H9 (cell line): Measurements from ENCODE around the gene RNF220. TPM values are rescaled to one million over a fixed set of nuclear protein-coding genes. Genes with fewer than 3 reads are reported as not detected.

Experiments used
- DNase-seq: peaks from one replicate; pipeline ENCODE4 v3.0.0-alpha.2; 2017
- H2AFZ ChIP-seq: one replicate; pipeline ENCODE4 v1.6.1; 2013; ENCODE audit warnings: mild to moderate bottlenecking, low read length, control low read depth, moderate library complexity
- H2AK5ac ChIP-seq: 2 replicates; pipeline ENCODE4 v1.6.1; 2013; ENCODE audit warnings: low read length, control low read depth, mixed read lengths; ENCODE audit not compliant: insufficient read length
- H2BK120ac ChIP-seq: one replicate; pipeline ENCODE4 v1.6.1; 2013; ENCODE audit warnings: low read depth, mild to moderate bottlenecking, low read length, control low read depth, inconsistent platforms; ENCODE audit not compliant: poor library complexity, severe bottlenecking
- H2BK12ac ChIP-seq: 2 replicates; pipeline ENCODE4 v1.6.1; 2013; ENCODE audit warnings: low read length, control low read depth, mixed read lengths, low read depth; ENCODE audit not compliant: insufficient read length
- H2BK15ac ChIP-seq: 2 replicates; pipeline ENCODE4 v1.6.1; 2013; ENCODE audit warnings: low read depth, low read length, control low read depth
- H2BK20ac ChIP-seq: one replicate; pipeline ENCODE4 v1.6.1; 2013; ENCODE audit warnings: low read depth, mild to moderate bottlenecking, low read length, control low read depth, inconsistent platforms; ENCODE audit not compliant: poor library complexity, severe bottlenecking
- H2BK5ac ChIP-seq: 2 replicates; pipeline ENCODE4 v1.6.1; 2013; ENCODE audit warnings: low read length, control low read depth, mixed read lengths; ENCODE audit not compliant: insufficient read length
- H3K14ac ChIP-seq: 2 replicates; pipeline ENCODE4 v1.6.1; 2013; ENCODE audit warnings: low read length, control low read depth; ENCODE audit not compliant: insufficient read depth
- H3K18ac ChIP-seq: 2 replicates; pipeline ENCODE4 v1.6.1; 2013; ENCODE audit warnings: low read depth, mild to moderate bottlenecking, mixed read lengths, low read length, control low read depth; ENCODE audit not compliant: insufficient read length
- H3K23ac ChIP-seq: 2 replicates; pipeline ENCODE4 v1.6.1; 2013; ENCODE audit warnings: low read length, control low read depth, mixed read lengths, low read depth; ENCODE audit not compliant: insufficient read length
- H3K23me2 ChIP-seq: 2 replicates; pipeline ENCODE4 v1.6.1; 2013; ENCODE audit warnings: low read depth, mild to moderate bottlenecking, mixed read lengths, low read length, control low read depth; ENCODE audit not compliant: insufficient read length, poor library complexity, severe bottlenecking
- H3K27ac ChIP-seq: 2 replicates; pipeline ENCODE4 v1.5.1; 2013; ENCODE audit warnings: low read length, control low read depth, mixed read lengths, low read depth; ENCODE audit not compliant: insufficient read length
- H3K27me3 ChIP-seq: 2 replicates; pipeline ENCODE4 v1.6.1; 2013; ENCODE audit warnings: low read length, control low read depth, inconsistent platforms; ENCODE audit not compliant: insufficient read depth
- H3K4ac ChIP-seq: 2 replicates; pipeline ENCODE4 v1.6.1; 2013; ENCODE audit warnings: low read depth, mild to moderate bottlenecking, control low read depth, inconsistent platforms, low read length, moderate library complexity
- H3K4me1 ChIP-seq: 2 replicates; pipeline ENCODE4 v1.6.1; 2013; ENCODE audit warnings: low read length, control low read depth, inconsistent platforms; ENCODE audit not compliant: insufficient read depth
- H3K4me2 ChIP-seq: 2 replicates; pipeline ENCODE4 v1.6.1; 2013; ENCODE audit warnings: low read length, control low read depth, mixed read lengths; ENCODE audit not compliant: insufficient read length, insufficient read depth
- H3K56ac ChIP-seq: 2 replicates; pipeline ENCODE4 v1.6.1; 2013; ENCODE audit warnings: low read depth, mild to moderate bottlenecking, mixed read lengths, low read length, control low read depth; ENCODE audit not compliant: insufficient read length
- H3K79me1 ChIP-seq: 2 replicates; pipeline ENCODE4 v1.6.1; 2013; ENCODE audit warnings: low read depth, mild to moderate bottlenecking, moderate library complexity, low read length, control low read depth, inconsistent platforms; ENCODE audit not compliant: insufficient read depth, poor library complexity, severe bottlenecking
- H3K79me2 ChIP-seq: 2 replicates; pipeline ENCODE4 v1.6.1; 2013; ENCODE audit warnings: low read length, control low read depth, inconsistent platforms; ENCODE audit not compliant: insufficient read depth
- H3K9ac ChIP-seq: 2 replicates; pipeline ENCODE4 v1.6.1; 2013; ENCODE audit warnings: low read length, control low read depth, mixed read lengths; ENCODE audit not compliant: insufficient read length; ENCODE audit errors: extremely low read depth
- H3K9me3 ChIP-seq: one replicate; pipeline ENCODE4 v1.6.1; 2013; ENCODE audit warnings: low read depth, low read length, inconsistent platforms; ENCODE audit not compliant: control insufficient read depth
- H3T11ph ChIP-seq: one replicate; pipeline ENCODE4 v1.6.1; 2013; ENCODE audit warnings: mild to moderate bottlenecking, low read length, control low read depth, inconsistent platforms
- H4K20me1 ChIP-seq: one replicate; pipeline ENCODE4 v1.6.1; 2013; ENCODE audit not compliant: control insufficient read depth, insufficient read length, insufficient read depth
- H4K5ac ChIP-seq: 2 replicates; pipeline ENCODE4 v1.6.1; 2013; ENCODE audit warnings: low read depth, mild to moderate bottlenecking, mixed read lengths, low read length, control low read depth; ENCODE audit not compliant: insufficient read length
- H4K8ac ChIP-seq: replicated peaks from 2 replicates; pipeline ENCODE4 v1.6.1; 2013; ENCODE audit warnings: low read length, control low read depth, mixed read lengths, low read depth; ENCODE audit not compliant: insufficient read length
- H4K91ac ChIP-seq: 2 replicates; pipeline ENCODE4 v1.6.1; 2013; ENCODE audit warnings: low read depth, mild to moderate bottlenecking, moderate library complexity, mixed read lengths, low read length, control low read depth; ENCODE audit not compliant: insufficient read length
- H3K27ac Mint-ChIP-seq, 3 experiments: 2 replicates in 2 of 3; 3 replicates in 1 of 3; pipeline ENCODE4 v1.8.0; 2020 to 2021; ENCODE audit warnings: mixed read lengths in 3 of 3, mild to moderate bottlenecking in 1 of 3, moderate library complexity in 1 of 3
- H3K27me3 Mint-ChIP-seq: 2 replicates; pipeline ENCODE4 v1.8.0; 2021; ENCODE audit warnings: low read depth, mild to moderate bottlenecking, moderate library complexity, mixed read lengths
- H3K36me3 Mint-ChIP-seq, 3 experiments: 2 replicates in 2 of 3; 3 replicates in 1 of 3; pipeline ENCODE4 v1.8.0; 2020 to 2021; ENCODE audit warnings: low read depth in 3 of 3, mixed read lengths in 3 of 3; ENCODE audit not compliant: insufficient read depth in 1 of 3
- H3K4me1 Mint-ChIP-seq, 2 experiments: 2 replicates each; pipeline ENCODE4 v1.8.0; 2020; ENCODE audit warnings: mixed read lengths in 2 of 2
- H3K4me3 Mint-ChIP-seq, 2 experiments: 2 replicates in 1 of 2; 3 replicates in 1 of 2; pipeline ENCODE4 v1.8.0; 2020 to 2021; ENCODE audit warnings: mild to moderate bottlenecking in 2 of 2, mixed read lengths in 2 of 2, moderate library complexity in 1 of 2
- H3K9me3 Mint-ChIP-seq, 2 experiments: 2 replicates in 1 of 2; 3 replicates in 1 of 2; pipeline ENCODE4 v1.8.0; 2020; ENCODE audit warnings: mild to moderate bottlenecking in 2 of 2, mixed read lengths in 2 of 2, moderate library complexity in 1 of 2
- CTCF ChIP-seq: fragments of 200-600 bp; sonication (generic); conservative IDR thresholded peaks from 3 replicates; pipeline ENCODE4 v1.8.0; 2021; ENCODE audit warnings: antibody characterized with exemption, mild to moderate bottlenecking
- whole genome bisulfite sequencing: extraction: QIAGEN DNeasy Blood & Tissue Kit; methylation state at CpG from one replicate; pipeline ENCODE4 v1.1.7; 2013; ENCODE audit warnings: missing lambda C conversion rate, low lambda C conversion rate, mixed read lengths; ENCODE audit not compliant: insufficient read length; ENCODE audit errors: extremely low coverage; 5-methylcytosine and 5-hydroxymethylcytosine counted together
- total RNA-seq: library from RNA; stranded (reverse); gene quantifications from 2 replicates; pipeline ENCODE4 v1.2.1, GENCODE V29; 2021

Gene RNF220
- total RNA-seq, 1 experiment from 2014 or later = 109 TPM

- no peak overlapping the region for H4K8ac ChIP-seq
- H2BK20ac ChIP-seq = no peak overlapping the region
- Mint-ChIP-seq H3K36me3 (peaks cover 0 to 8% (median 0%) of the 10 kb centered on the region in 3 experiments; a peak in 3 of 7 replicates), H3K4me3 (no peak overlapping the region), H3K4me1 (peaks cover 67 to 69% of the 10 kb centered on the region in 2 experiments), H3K27ac (no peak overlapping the region), H3K27me3 (peaks cover 80% of the 10 kb centered on the region), H3K9me3 (no peaks in the 10 kb centered on the region)
- H2BK15ac ChIP-seq = no peak overlapping the region
- H3K14ac ChIP-seq = no peak overlapping the region
- no peak overlapping the region for H2BK5ac ChIP-seq
- no peak overlapping the region for H4K5ac ChIP-seq
- no peak for DNase-seq
- no peak overlapping the region for H3K9ac ChIP-seq
- no peak overlapping the region for H4K91ac ChIP-seq
- H3K56ac ChIP-seq = no peak overlapping the region
- H2BK12ac ChIP-seq = no peak overlapping the region
- no peaks in the 10 kb centered on the region for H3K79me2 ChIP-seq
- no peak overlapping the region for H2BK120ac ChIP-seq
- no peak overlapping the region for H3T11ph ChIP-seq
- no peak overlapping the region for H2AK5ac ChIP-seq
- no peak for TF ChIP-seq CTCF
- no peak overlapping the region for H2AFZ ChIP-seq
- no peak overlapping the region for H3K27ac ChIP-seq
- H3K9me3 ChIP-seq = no peaks in the 10 kb centered on the region
- H3K4ac ChIP-seq = no peak overlapping the region
- no peaks in the 10 kb centered on the region; the same call in 1 of the 2 replicates for H3K27me3 ChIP-seq
- H3K4me2 ChIP-seq = no peak overlapping the region
- no peaks in the 10 kb centered on the region for H3K23me2 ChIP-seq
- H3K4me1 ChIP-seq = peaks cover 20% of the 10 kb centered on the region; the same call in 1 of the 2 replicates
- H3K79me1 ChIP-seq = no peaks in the 10 kb centered on the region
- no CpG with 5 or more reads among the region's 9 CpGs for WGBS
- no peak overlapping the region for H3K18ac ChIP-seq
- H4K20me1 ChIP-seq = no peaks in the 10 kb centered on the region
- no peak overlapping the region for H3K23ac ChIP-seq
These were observed 139.9 kb downstream of the RNF220 start for GRCh38 chr1:44544960-44545359.
